Calu3 (cell line): ENCODE measurements around the gene MAP3K21. TPM values are rescaled to one million over a fixed set of nuclear protein-coding genes. Genes with fewer than 3 reads are reported as not detected.

ENCODE experiments used
- BruUV-seq: library from RNA; stranded (reverse); fragments of 400-500 nt; replicated peaks from 2 replicates; lab custom pipeline; 2021; lab: Mats Ljungman, UMichigan
- CTCF ChIA-PET: fragments of 300-600 bp; sonication (Branson Sonifier 250); formaldehyde crosslinking; loops from one replicate; lab custom pipeline; 2022; ENCODE audit warnings: antibody characterized with exemption; lab: Charles Lee
- DNase-seq: peaks from one replicate; pipeline ENCODE4 v3.0.0; 2022
- H3K27ac Mint-ChIP-seq: one replicate; pipeline ENCODE4 v1.8.0; 2022; ENCODE audit warnings: mixed read lengths; ENCODE audit not compliant: unreplicated experiment
- H3K27me3 Mint-ChIP-seq: one replicate; pipeline ENCODE4 v1.8.0; 2022; ENCODE audit warnings: mixed read lengths; ENCODE audit not compliant: unreplicated experiment
- H3K36me3 Mint-ChIP-seq: one replicate; pipeline ENCODE4 v1.8.0; 2022; ENCODE audit warnings: mild to moderate bottlenecking, moderate library complexity, mixed read lengths; ENCODE audit not compliant: insufficient read depth, unreplicated experiment
- H3K4me1 Mint-ChIP-seq: one replicate; pipeline ENCODE4 v1.8.0; 2022; ENCODE audit warnings: mild to moderate bottlenecking, low read depth, mixed read lengths; ENCODE audit not compliant: unreplicated experiment
- H3K4me3 Mint-ChIP-seq: one replicate; pipeline ENCODE4 v1.8.0; 2022; ENCODE audit warnings: mild to moderate bottlenecking, low read depth, moderate library complexity, mixed read lengths; ENCODE audit not compliant: unreplicated experiment
- H3K9me3 Mint-ChIP-seq: one replicate; pipeline ENCODE4 v1.8.0; 2022; ENCODE audit warnings: low read depth, mixed read lengths; ENCODE audit not compliant: unreplicated experiment
- intact Hi-C: fragments of 100-400 bp; cut with micrococcal nuclease; formaldehyde crosslinking; loops from one replicate; pipeline ENCODE4 v1.10.0; 2022; ENCODE audit not compliant: unreplicated experiment
- total RNA-seq: library from RNA; stranded (reverse); gene quantifications from 2 replicates; pipeline ENCODE4 v1.2.3, GENCODE V29; 2022
- TF ChIP-seq, protein P1 (sequence below): fragments of 200-600 bp; IDR thresholded peaks from one replicate; pipeline ENCODE4 v1.8.0; 2022; ENCODE audit warnings: antibody characterized with exemption; ENCODE audit not compliant: unreplicated experiment

MAP3K21 gene
- total RNA-seq, 1 experiment from 2014 or later: 33.6 TPM

DNA sequence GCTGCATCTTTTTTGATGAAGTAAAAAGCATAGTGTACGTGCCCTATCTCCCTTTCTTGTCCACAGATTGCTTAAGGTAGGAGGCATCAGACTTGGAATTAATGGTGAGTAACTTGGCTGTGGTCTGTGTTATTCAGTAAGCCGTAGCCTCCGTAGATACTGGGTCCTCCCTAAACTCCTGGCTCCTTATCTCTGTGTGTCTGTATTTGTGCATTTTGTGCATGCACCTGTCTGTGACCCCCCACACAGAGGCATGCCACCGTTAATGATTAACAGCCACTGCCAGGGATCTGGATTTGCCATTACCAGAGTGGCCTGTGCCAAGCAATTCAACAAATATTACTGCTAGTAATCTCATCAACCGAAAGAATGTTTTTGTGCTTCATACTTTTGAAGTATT is 31.9 kb downstream of the MAP3K21 start:
- peak; percentile 93 for DNase-seq
- no TSS peak for BruUV-seq
- Mint-ChIP-seq H3K4me3 (peak overlapping the region; percentile 32), H3K27me3 (no peaks in the 10 kb centered on the region), H3K36me3 (peaks cover 8% of the 10 kb centered on the region), H3K27ac (peak overlapping the region; percentile 86), H3K4me1 (peaks cover 67% of the 10 kb centered on the region), H3K9me3 (no peaks in the 10 kb centered on the region)
- TF ChIP-seq, protein P1, sequence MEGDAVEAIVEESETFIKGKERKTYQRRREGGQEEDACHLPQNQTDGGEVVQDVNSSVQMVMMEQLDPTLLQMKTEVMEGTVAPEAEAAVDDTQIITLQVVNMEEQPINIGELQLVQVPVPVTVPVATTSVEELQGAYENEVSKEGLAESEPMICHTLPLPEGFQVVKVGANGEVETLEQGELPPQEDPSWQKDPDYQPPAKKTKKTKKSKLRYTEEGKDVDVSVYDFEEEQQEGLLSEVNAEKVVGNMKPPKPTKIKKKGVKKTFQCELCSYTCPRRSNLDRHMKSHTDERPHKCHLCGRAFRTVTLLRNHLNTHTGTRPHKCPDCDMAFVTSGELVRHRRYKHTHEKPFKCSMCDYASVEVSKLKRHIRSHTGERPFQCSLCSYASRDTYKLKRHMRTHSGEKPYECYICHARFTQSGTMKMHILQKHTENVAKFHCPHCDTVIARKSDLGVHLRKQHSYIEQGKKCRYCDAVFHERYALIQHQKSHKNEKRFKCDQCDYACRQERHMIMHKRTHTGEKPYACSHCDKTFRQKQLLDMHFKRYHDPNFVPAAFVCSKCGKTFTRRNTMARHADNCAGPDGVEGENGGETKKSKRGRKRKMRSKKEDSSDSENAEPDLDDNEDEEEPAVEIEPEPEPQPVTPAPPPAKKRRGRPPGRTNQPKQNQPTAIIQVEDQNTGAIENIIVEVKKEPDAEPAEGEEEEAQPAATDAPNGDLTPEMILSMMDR: no peak
- CTCF ChIA-PET: interaction anchor here (0.7 to 0.9 kb wide), 2 partner anchors 73 to 161 kb away, joined by 4 to 9 read pairs; no protein-coding TSS in a partner anchor
- intact Hi-C loops: no loop called here

DNA sequence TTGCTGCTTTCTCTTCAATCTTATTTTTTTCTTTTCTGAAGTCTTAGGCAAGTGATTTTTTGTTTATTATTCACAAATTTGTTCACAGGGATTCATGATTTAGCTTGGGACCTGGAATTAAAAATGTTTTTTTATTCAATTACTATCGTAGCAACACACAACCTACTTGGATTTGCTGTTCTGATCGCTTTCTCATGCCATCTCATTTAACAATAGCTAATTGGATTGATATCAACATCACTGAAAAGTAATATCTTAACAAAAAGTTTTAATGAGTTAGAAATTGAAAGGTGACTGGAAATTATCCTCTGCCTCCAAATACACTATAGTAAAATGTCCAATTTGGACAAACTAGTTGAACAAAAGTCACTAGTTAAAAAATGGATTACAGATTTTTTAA is 32.4 kb downstream of the MAP3K21 start:
- H3K36me3 Mint-ChIP-seq: peaks cover 12% of the 10 kb centered on the region
- CTCF ChIA-PET: interaction anchor here (0.7 to 0.9 kb wide), 2 partner anchors 73 to 161 kb away, joined by 4 to 9 read pairs; no protein-coding TSS in a partner anchor
- TF ChIP-seq, protein P1: no peak
- H3K27ac Mint-ChIP-seq: peak overlapping the region; percentile 86
- peak overlapping the region; percentile 32 for H3K4me3 Mint-ChIP-seq
- no peak for DNase-seq
- intact Hi-C loops: loop anchor here (5.0 to 10.0 kb wide), 4 partner anchors 58 to 312 kb away; partner anchors contain the start of gene KCNK1
- H3K4me1 Mint-ChIP-seq: peaks cover 72% of the 10 kb centered on the region
- no peaks in the 10 kb centered on the region for H3K9me3 Mint-ChIP-seq
- BruUV-seq: no TSS peak
- no peaks in the 10 kb centered on the region for H3K27me3 Mint-ChIP-seq

DNA sequence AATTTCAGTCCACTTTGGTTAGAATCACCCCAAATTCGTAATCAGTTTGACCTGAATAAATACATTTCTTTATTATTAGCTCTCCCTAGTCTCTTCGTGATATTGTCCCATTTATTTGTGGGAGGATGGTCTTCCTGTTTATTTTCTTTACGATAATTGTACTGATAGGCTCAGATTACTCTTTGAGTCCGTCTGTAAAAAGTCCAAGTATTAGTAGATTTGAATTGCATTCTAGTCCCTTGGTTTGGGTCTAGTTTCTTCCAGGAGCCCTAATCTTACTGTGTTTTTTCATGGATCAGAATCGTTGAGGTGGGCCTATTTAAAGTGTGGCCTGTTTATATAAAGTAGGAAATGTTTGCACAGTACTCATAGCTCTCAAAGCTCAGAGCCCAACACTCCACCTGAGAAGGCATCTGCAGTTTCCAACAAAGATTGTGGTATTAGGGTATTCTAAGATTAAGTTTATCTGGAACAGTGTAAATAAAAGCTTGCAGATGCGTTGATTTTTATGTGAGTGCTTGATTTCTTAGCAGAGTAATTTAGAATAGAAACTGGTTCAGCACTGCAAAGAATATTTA is 33.1 kb downstream of the MAP3K21 start:
- H3K36me3 Mint-ChIP-seq: peaks cover 16% of the 10 kb centered on the region

DNA sequence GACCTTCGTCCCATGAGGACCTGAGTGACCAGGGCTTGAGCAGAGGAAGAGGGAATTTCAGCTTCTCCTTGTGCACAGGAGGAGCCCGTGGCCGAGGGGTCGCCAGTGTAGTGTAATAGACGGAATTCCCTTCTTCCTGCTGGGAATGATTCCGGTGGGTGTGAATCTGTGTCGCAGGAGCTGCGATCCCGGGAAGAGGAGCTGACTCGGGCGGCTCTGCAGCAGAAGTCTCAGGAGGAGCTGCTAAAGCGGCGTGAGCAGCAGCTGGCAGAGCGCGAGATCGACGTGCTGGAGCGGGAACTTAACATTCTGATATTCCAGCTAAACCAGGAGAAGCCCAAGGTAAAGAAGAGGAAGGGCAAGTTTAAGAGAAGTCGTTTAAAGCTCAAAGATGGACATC is 34.4 kb downstream of the MAP3K21 start:
- Mint-ChIP-seq H3K27ac (no peak overlapping the region), H3K36me3 (peaks cover 16% of the 10 kb centered on the region), H3K27me3 (no peaks in the 10 kb centered on the region), H3K9me3 (no peaks in the 10 kb centered on the region), H3K4me3 (no peak overlapping the region), H3K4me1 (peaks cover 80% of the 10 kb centered on the region)
- intact Hi-C loops: loop anchor here (5.0 to 10.0 kb wide), 4 partner anchors 60 to 310 kb away; partner anchors contain the start of gene KCNK1
- BruUV-seq: no TSS peak
- DNase-seq: no peak
- CTCF ChIA-PET: interaction anchor here (1.1 kb wide), 1 partner anchor 14 kb away, joined by 3 read pairs; no protein-coding TSS in a partner anchor
- TF ChIP-seq, protein P1: no peak

More for the DNA sequence above, 33.1 kb downstream of the MAP3K21 start:
- no peaks in the 10 kb centered on the region for H3K9me3 Mint-ChIP-seq
- no peaks in the 10 kb centered on the region for H3K27me3 Mint-ChIP-seq
- H3K27ac Mint-ChIP-seq: peak overlapping the region; percentile 91
- BruUV-seq: no TSS peak
- DNase-seq: no peak
- TF ChIP-seq, protein P1: no peak
- peak overlapping the region; percentile 45 for H3K4me3 Mint-ChIP-seq
- CTCF ChIA-PET: interaction anchor here (0.9 kb wide), 1 partner anchor 160 kb away, joined by 4 read pairs; no protein-coding TSS in a partner anchor
- intact Hi-C loops: loop anchor here (5.0 to 10.0 kb wide), 4 partner anchors 58 to 312 kb away; partner anchors contain the start of gene KCNK1
- peaks cover 76% of the 10 kb centered on the region for H3K4me1 Mint-ChIP-seq
